ENCODE results near the gene CR1. TPM values are rescaled to one million over a fixed set of nuclear protein-coding genes. Genes with fewer than 3 reads are reported as not detected.
"Not testable (repeated sequence)": the region's sequence is repeated elsewhere in the genome, so short reads cannot be mapped to it uniquely, and the experiment has no call there.

Gene CR1
- total and polyA plus RNA-seq, 9 of the 15 experiments (the other 6 are each of a cell fraction or from before 2014, with no cell fraction given), result 0.07 to 0.47 (median 0.18) TPM

DNA sequence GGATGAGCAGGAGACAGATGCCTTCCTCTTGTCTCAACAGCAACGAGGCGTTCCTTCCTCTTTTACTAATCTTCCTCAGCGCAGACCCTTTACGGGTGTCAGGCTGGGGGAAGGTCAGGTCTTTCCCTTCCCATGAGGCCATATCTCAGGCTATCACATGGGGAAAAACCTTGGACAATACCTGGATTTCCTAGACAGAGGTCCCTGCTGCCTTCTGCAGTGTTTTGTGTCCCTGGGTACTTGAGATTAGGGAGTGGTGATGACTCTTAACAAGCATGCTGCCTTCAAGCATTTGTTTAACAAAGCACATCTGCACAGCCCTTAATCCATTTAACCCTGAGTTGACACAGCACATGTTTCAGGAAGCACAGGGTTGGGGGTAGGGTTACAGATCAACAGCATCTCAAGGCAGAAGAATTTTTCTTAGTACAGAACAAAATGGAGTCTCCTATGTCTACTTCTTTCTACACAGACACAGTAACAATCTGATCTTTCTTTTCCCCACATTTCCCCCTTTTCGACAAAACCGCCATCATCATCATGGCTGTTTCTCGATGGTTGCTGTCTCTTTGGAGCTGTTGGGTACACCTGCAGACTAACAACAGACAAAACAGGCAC is 139.7 kb downstream of the CR1 start (continued):
- TF ChIP-seq, protein P1, sequence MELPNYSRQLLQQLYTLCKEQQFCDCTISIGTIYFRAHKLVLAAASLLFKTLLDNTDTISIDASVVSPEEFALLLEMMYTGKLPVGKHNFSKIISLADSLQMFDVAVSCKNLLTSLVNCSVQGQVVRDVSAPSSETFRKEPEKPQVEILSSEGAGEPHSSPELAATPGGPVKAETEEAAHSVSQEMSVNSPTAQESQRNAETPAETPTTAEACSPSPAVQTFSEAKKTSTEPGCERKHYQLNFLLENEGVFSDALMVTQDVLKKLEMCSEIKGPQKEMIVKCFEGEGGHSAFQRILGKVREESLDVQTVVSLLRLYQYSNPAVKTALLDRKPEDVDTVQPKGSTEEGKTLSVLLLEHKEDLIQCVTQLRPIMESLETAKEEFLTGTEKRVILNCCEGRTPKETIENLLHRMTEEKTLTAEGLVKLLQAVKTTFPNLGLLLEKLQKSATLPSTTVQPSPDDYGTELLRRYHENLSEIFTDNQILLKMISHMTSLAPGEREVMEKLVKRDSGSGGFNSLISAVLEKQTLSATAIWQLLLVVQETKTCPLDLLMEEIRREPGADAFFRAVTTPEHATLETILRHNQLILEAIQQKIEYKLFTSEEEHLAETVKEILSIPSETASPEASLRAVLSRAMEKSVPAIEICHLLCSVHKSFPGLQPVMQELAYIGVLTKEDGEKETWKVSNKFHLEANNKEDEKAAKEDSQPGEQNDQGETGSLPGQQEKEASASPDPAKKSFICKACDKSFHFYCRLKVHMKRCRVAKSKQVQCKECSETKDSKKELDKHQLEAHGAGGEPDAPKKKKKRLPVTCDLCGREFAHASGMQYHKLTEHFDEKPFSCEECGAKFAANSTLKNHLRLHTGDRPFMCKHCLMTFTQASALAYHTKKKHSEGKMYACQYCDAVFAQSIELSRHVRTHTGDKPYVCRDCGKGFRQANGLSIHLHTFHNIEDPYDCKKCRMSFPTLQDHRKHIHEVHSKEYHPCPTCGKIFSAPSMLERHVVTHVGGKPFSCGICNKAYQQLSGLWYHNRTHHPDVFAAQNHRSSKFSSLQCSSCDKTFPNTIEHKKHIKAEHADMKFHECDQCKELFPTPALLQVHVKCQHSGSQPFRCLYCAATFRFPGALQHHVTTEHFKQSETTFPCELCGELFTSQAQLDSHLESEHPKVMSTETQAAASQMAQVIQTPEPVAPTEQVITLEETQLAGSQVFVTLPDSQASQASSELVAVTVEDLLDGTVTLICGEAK (IDR thresholded peaks at IDR 0.05), result peak; percentile 35; the same call in 1 of the 2 replicates
- TF ChIP-seq, protein P1 (CRISPR knock-in tag; IDR thresholded peaks at IDR 0.05), result not testable (repeated sequence)
- TF ChIP-seq DDX20 (tag; IDR thresholded peaks at IDR 0.05; ENCODE audit: low read depth) (peak; percentile 67; the same call in 1 of the 2 replicates), CREB1 (IDR thresholded peaks at IDR 0.05) (peak; percentile 61), CREB1 (CRISPR knock-in tag; IDR thresholded peaks at IDR 0.05) (peak; percentile 29; the same call in 1 of the 2 replicates), DPF2 (IDR thresholded peaks at IDR 0.05) (peak; percentile 86), SRF (CRISPR knock-in tag; IDR thresholded peaks at IDR 0.05) (0 out of 4 replicates have a peak, but pooled peaks of 1 of the 2 experiments have one; percentile 38), FOXK2 (conservative IDR thresholded peaks at IDR 0.05 in 1 of 2, IDR thresholded peaks at IDR 0.05 in 1 of 2; ENCODE audit: low read depth in 2 of 2) (peak; percentile 80 to 81), STAT5A (IDR thresholded peaks at IDR 0.05; ENCODE audit: borderline replicate concordance, low read length) (peak; percentile 74), POLR2AphosphoS5 (IDR thresholded peaks at IDR 0.05; ENCODE audit: control insufficient read depth, insufficient read depth, low read depth, low read length) (peak; percentile 89), ZNF76 (CRISPR knock-in tag; IDR thresholded peaks at IDR 0.05; ENCODE audit: borderline replicate concordance) (peak; percentile 65; the same call in 1 of the 2 replicates), LCOR (CRISPR knock-in tag; IDR thresholded peaks at IDR 0.05) (peak; percentile 85), SMARCE1 (IDR thresholded peaks at IDR 0.05) (peak; percentile 89), FOSL1 (tag; conservative IDR thresholded peaks at IDR 0.05) (peak; percentile 54), SMAD3 (CRISPR knock-in tag; conservative IDR thresholded peaks at IDR 0.05) (0 out of 2 replicates have a peak, but pooled peaks have one; percentile 46), KLF6 (CRISPR knock-in tag; IDR thresholded peaks at IDR 0.05; ENCODE audit: borderline replicate concordance) (peak; percentile 44; the same call in 1 of the 2 replicates), MBD2 (IDR thresholded peaks at IDR 0.05; ENCODE audit: borderline replicate concordance, low read depth) (peak; percentile 69), SMARCC2 (IDR thresholded peaks at IDR 0.05; ENCODE audit: low read depth) (peak; percentile 67)
- TF ChIP-seq, protein P2, sequence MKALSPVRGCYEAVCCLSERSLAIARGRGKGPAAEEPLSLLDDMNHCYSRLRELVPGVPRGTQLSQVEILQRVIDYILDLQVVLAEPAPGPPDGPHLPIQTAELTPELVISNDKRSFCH (CRISPR knock-in tag; IDR thresholded peaks at IDR 0.05), result not testable (repeated sequence)
- TF ChIP-seq, protein P2 (tag; IDR thresholded peaks at IDR 0.05), result peak; percentile 97
